HEK293 (cell line): Measurements from ENCODE around the gene DDX24.

Experiments used
- TCF7L2 ChIP-seq: IDR thresholded peaks from 2 replicates; pipeline ENCODE4 v1.6.1; 2011; ENCODE audit warnings: low read depth, mild to moderate bottlenecking, inconsistent platforms, low read length, moderate library complexity, borderline replicate concordance
- TF ChIP-seq, protein P1 (sequence below): fragments of 450-650 bp; formaldehyde crosslinking; IDR thresholded peaks from 2 replicates; pipeline ENCODE4 v1.5.1; 2016; ENCODE audit warnings: missing biosample characterization, missing genetic modification characterization

DNA sequence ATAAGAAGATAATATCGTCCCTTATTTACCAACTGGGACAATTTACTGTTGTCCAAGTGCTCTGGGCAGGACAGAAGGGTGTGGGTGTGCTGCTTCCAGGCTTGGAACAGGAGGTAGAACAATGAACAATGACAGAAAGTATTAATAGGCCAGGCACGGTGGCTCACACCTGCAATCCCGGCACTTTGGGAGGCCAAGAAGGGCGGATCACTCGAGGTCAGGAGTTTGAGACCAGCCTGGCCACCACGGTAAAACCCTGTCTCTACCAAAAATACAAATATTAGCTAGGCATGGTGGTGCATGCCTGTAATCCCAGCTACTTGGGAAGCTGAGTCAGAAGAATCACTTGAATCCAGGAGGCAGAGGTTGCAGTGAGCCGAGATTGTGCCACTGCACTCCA is 32.1 kb upstream of the DDX24 start:
- TF ChIP-seq, protein P1, sequence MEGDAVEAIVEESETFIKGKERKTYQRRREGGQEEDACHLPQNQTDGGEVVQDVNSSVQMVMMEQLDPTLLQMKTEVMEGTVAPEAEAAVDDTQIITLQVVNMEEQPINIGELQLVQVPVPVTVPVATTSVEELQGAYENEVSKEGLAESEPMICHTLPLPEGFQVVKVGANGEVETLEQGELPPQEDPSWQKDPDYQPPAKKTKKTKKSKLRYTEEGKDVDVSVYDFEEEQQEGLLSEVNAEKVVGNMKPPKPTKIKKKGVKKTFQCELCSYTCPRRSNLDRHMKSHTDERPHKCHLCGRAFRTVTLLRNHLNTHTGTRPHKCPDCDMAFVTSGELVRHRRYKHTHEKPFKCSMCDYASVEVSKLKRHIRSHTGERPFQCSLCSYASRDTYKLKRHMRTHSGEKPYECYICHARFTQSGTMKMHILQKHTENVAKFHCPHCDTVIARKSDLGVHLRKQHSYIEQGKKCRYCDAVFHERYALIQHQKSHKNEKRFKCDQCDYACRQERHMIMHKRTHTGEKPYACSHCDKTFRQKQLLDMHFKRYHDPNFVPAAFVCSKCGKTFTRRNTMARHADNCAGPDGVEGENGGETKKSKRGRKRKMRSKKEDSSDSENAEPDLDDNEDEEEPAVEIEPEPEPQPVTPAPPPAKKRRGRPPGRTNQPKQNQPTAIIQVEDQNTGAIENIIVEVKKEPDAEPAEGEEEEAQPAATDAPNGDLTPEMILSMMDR (tag by site-specific recombination): no peak
- no peak for TF ChIP-seq TCF7L2
